H1 (cell line): ENCODE data around the gene NXN. TPM values are rescaled to one million over a fixed set of nuclear protein-coding genes. Genes with fewer than 3 reads are reported as not detected.

Source experiments
- CTCF ChIA-PET: fragments of 300-600 bp; sonication (Branson Sonifier 250); formaldehyde crosslinking; loops from one replicate; lab custom pipeline; 2021; ENCODE audit not compliant: partially characterized antibody; lab: Charles Lee
- POLR2A ChIA-PET: fragments of 300-600 bp; sonication (Branson Sonifier 250); formaldehyde crosslinking; loops from one replicate; lab custom pipeline; 2021; ENCODE audit warnings: inconsistent platforms; ENCODE audit not compliant: partially characterized antibody; lab: Charles Lee
- DNase-seq, 2 experiments: peaks; one replicate each; pipeline versions ENCODE4 v3.0.0 to v3.0.0-alpha.2; 2010 to 2022; ENCODE audit warnings: low spot score in 2 of 2, low read depth in 1 of 2, mixed read lengths in 1 of 2
- FAIRE-seq: peaks from 2 replicates; lab custom pipeline; 2011; peaks lifted over from hg19 to GRCh38; lab: Jason Lieb, UNC
- H2AFZ ChIP-seq: 2 replicates; pipeline ENCODE4 v1.8.1; 2012; ENCODE audit warnings: low read length, inconsistent platforms
- H2AK5ac ChIP-seq: 2 replicates; pipeline ENCODE4 v1.6.1; 2013; ENCODE audit warnings: low read depth, low read length
- H2BK120ac ChIP-seq: replicated peaks from 2 replicates; pipeline ENCODE3; 2013; ENCODE audit warnings: low read depth, low read length, inconsistent platforms
- H2BK12ac ChIP-seq: 2 replicates; pipeline ENCODE4 v1.6.1; 2013; ENCODE audit warnings: low read depth, low read length
- H2BK15ac ChIP-seq: 2 replicates; pipeline ENCODE4 v1.6.1; 2013; ENCODE audit warnings: low read length
- H2BK20ac ChIP-seq: 2 replicates; pipeline ENCODE4 v1.6.1; 2013; ENCODE audit warnings: low read length
- H2BK5ac ChIP-seq: 2 replicates; pipeline ENCODE4 v1.6.1; 2013; ENCODE audit warnings: low read depth, low read length
- H3K14ac ChIP-seq: 2 replicates; pipeline ENCODE4 v1.6.1; 2013; ENCODE audit warnings: inconsistent platforms; ENCODE audit not compliant: insufficient read length
- H3K18ac ChIP-seq: 2 replicates; pipeline ENCODE4 v1.6.1; 2013; ENCODE audit warnings: low read length; ENCODE audit errors: extremely low read depth
- H3K23ac ChIP-seq: 2 replicates; pipeline ENCODE4 v1.6.1; 2013; ENCODE audit warnings: inconsistent platforms; ENCODE audit not compliant: insufficient read length
- H3K23me2 ChIP-seq: 2 replicates; pipeline ENCODE4 v1.6.1; 2013; ENCODE audit warnings: low read depth, low read length
- H3K27ac ChIP-seq: 2 replicates; pipeline ENCODE4 v1.6.1; 2011; ENCODE audit warnings: low read depth, low read length, inconsistent platforms
- H3K27me3 ChIP-seq, 4 experiments: replicated peaks in 1 of 4; 1 replicate in 1 of 4; 2 replicates in 3 of 4; pipeline versions ENCODE4 v1.6.1 to v1.8.1; 2011 to 2013; ENCODE audit warnings: low read length in 3 of 4, mild to moderate bottlenecking in 3 of 4, inconsistent platforms in 2 of 4, mixed read lengths in 2 of 4, moderate library complexity in 1 of 4; ENCODE audit not compliant: control insufficient read depth in 3 of 4, insufficient read depth in 3 of 4; ENCODE audit errors: extremely low read depth in 1 of 4
- H3K36me3 ChIP-seq, 4 experiments: 2 replicates each; pipeline versions ENCODE4 v1.6.1 to v1.8.1; 2011 to 2013; ENCODE audit warnings: mild to moderate bottlenecking in 4 of 4, low read length in 3 of 4, moderate library complexity in 2 of 4, control low read depth in 1 of 4, inconsistent platforms in 1 of 4; ENCODE audit not compliant: insufficient read depth in 4 of 4, control insufficient read depth in 2 of 4
- H3K4ac ChIP-seq: replicated peaks from 2 replicates; pipeline ENCODE3; 2013; ENCODE audit warnings: low read length, low read depth, mixed read lengths, inconsistent platforms; ENCODE audit not compliant: insufficient read length
- H3K4me1 ChIP-seq, 4 experiments: replicated peaks in 1 of 4; 1 replicate in 1 of 4; 2 replicates in 3 of 4; pipeline versions ENCODE4 v1.6.1 to v1.8.1; 2011 to 2013; ENCODE audit warnings: low read length in 3 of 4, inconsistent platforms in 2 of 4, mixed read lengths in 1 of 4; ENCODE audit not compliant: insufficient read depth in 4 of 4, control insufficient read depth in 3 of 4
- H3K4me2 ChIP-seq, 2 experiments: 2 replicates each; pipeline versions ENCODE4 v1.6.1 to v1.8.1; 2011 to 2013; ENCODE audit warnings: low read depth in 2 of 2, low read length in 2 of 2, control low read depth in 1 of 2, inconsistent platforms in 1 of 2, mild to moderate bottlenecking in 1 of 2; ENCODE audit not compliant: insufficient read depth in 1 of 2
- H3K4me3 ChIP-seq, 4 experiments: fragments of 200-600, 300-600 bp in 1 of 4; sonication (generic), shearing (Covaris generic), sonication (Bioruptor Twin) in 1 of 4; 2 replicates each; pipeline versions ENCODE4 v1.5.1 to v1.8.1; 2011 to 2016; ENCODE audit warnings: low read length in 4 of 4, low read depth in 3 of 4, control low read depth in 2 of 4, inconsistent platforms in 2 of 4, mild to moderate bottlenecking in 2 of 4, mixed read lengths in 1 of 4, moderate library complexity in 1 of 4; ENCODE audit not compliant: insufficient read depth in 2 of 4; ENCODE audit errors: extremely low read depth in 1 of 4
- H3K56ac ChIP-seq: replicated peaks from 2 replicates; pipeline ENCODE3; 2013; ENCODE audit warnings: low read depth, mild to moderate bottlenecking, mixed read lengths, low read length, inconsistent platforms; ENCODE audit not compliant: insufficient read length
- H3K79me1 ChIP-seq: 2 replicates; pipeline ENCODE4 v1.6.1; 2013; ENCODE audit warnings: low read depth, low read length, control low read depth
- H3K79me2 ChIP-seq, 2 experiments: 2 replicates each; pipeline versions ENCODE4 v1.6.1 to v1.8.1; 2012 to 2013; ENCODE audit warnings: low read length in 2 of 2, mild to moderate bottlenecking in 2 of 2, inconsistent platforms in 1 of 2; ENCODE audit not compliant: insufficient read depth in 2 of 2, control insufficient read depth in 1 of 2
- H3K9ac ChIP-seq, 4 experiments: replicated peaks in 1 of 4; 1 replicate in 1 of 4; 2 replicates in 3 of 4; pipeline versions ENCODE4 v1.6.1 to v1.8.1; 2011 to 2013; ENCODE audit warnings: low read depth in 3 of 4, low read length in 3 of 4, control low read depth in 2 of 4, mild to moderate bottlenecking in 2 of 4, moderate library complexity in 2 of 4, inconsistent platforms in 1 of 4; ENCODE audit errors: extremely low read depth in 1 of 4
- H3K9me3 ChIP-seq, 2 experiments: 2 replicates each; pipeline versions ENCODE4 v1.6.1 to v1.8.1; 2012 to 2013; ENCODE audit warnings: mild to moderate bottlenecking in 2 of 2, moderate library complexity in 2 of 2, control low read depth in 1 of 2, inconsistent platforms in 1 of 2, low read depth in 1 of 2, low read length in 1 of 2, mixed read lengths in 1 of 2; ENCODE audit not compliant: insufficient read depth in 2 of 2
- H4K20me1 ChIP-seq, 2 experiments: replicated peaks in 1 of 2; 2 replicates each; pipeline versions ENCODE3 to v1.8.1; 2011 to 2013; ENCODE audit warnings: inconsistent platforms in 2 of 2, low read length in 2 of 2, mild to moderate bottlenecking in 1 of 2; ENCODE audit not compliant: insufficient read depth in 2 of 2, control insufficient read depth in 1 of 2
- H4K5ac ChIP-seq: 2 replicates; pipeline ENCODE4 v1.6.1; 2013; ENCODE audit warnings: low read length, low read depth, mixed read lengths, inconsistent platforms; ENCODE audit not compliant: insufficient read length
- H4K8ac ChIP-seq: 2 replicates; pipeline ENCODE4 v1.8.0; 2013; ENCODE audit warnings: mild to moderate bottlenecking, moderate library complexity, low read length, inconsistent platforms; ENCODE audit not compliant: insufficient read depth; ENCODE audit errors: extremely low read depth
- H4K91ac ChIP-seq: replicated peaks from 2 replicates; pipeline ENCODE3; 2013; ENCODE audit warnings: low read length, mixed read lengths, inconsistent platforms; ENCODE audit not compliant: insufficient read length
- CREB1 ChIP-seq: IDR thresholded peaks from 2 replicates; pipeline ENCODE4 v1.6.1; 2012; ENCODE audit warnings: inconsistent platforms
- EGR1 ChIP-seq: IDR thresholded peaks from 2 replicates; pipeline ENCODE4 v1.6.1; 2011; ENCODE audit warnings: low read depth, low read length, borderline replicate concordance
- GTF2F1 ChIP-seq: IDR thresholded peaks from 2 replicates; pipeline ENCODE4 v1.6.1; 2012; ENCODE audit warnings: low read depth, low read length, improper control_type of control experiment, borderline replicate concordance
- HDAC2 ChIP-seq, 2 experiments: fragments of 300-600 bp in 1 of 2; sonication (generic) in 1 of 2; IDR thresholded peaks; 2 replicates each; pipeline ENCODE4 v1.6.1; 2011 to 2012; ENCODE audit warnings: low read depth in 2 of 2, low read length in 2 of 2, mild to moderate bottlenecking in 2 of 2, moderate library complexity in 2 of 2, borderline replicate concordance in 1 of 2, inconsistent platforms in 1 of 2
- PHF8 ChIP-seq: fragments of 200-600 bp; sonication (generic); conservative IDR thresholded peaks from 2 replicates; pipeline ENCODE4 v1.7.1; 2012; ENCODE audit warnings: low read depth, mild to moderate bottlenecking, inconsistent platforms, low read length, moderate library complexity
- RNF2 ChIP-seq: fragments of 200-900, 300-1000 bp; sonication (generic); IDR thresholded peaks from 2 replicates; pipeline ENCODE4 v1.7.1; 2016; ENCODE audit warnings: borderline replicate concordance, low read depth, mild to moderate bottlenecking, antibody characterized with exemption, low read length; ENCODE audit not compliant: poor library complexity, severe bottlenecking; ENCODE audit errors: missing control alignments
- SAP30 ChIP-seq: fragments of 300-600 bp; sonication (generic); IDR thresholded peaks from 2 replicates; pipeline ENCODE4 v1.7.1; 2012; ENCODE audit warnings: low read length, moderate library complexity, mild to moderate bottlenecking, inconsistent platforms; ENCODE audit not compliant: insufficient read depth, insufficient replicate concordance
- SIRT6 ChIP-seq: IDR thresholded peaks from one replicate; pipeline ENCODE4 v1.7.1; 2012; ENCODE audit warnings: low read length, inconsistent platforms
- SP2 ChIP-seq: IDR thresholded peaks from 2 replicates; pipeline ENCODE4 v1.6.1; 2012; ENCODE audit warnings: mild to moderate bottlenecking, low read length, inconsistent platforms
- SUZ12 ChIP-seq: fragments of 200-600 bp; sonication (generic); IDR thresholded peaks from 2 replicates; pipeline ENCODE4 v1.6.1; 2012; ENCODE audit warnings: mild to moderate bottlenecking, inconsistent platforms, low read length, moderate library complexity, mixed read lengths
- TAF7 ChIP-seq: optimal IDR thresholded peaks from 2 replicates; pipeline ENCODE3; 2011; ENCODE audit warnings: low read depth, mild to moderate bottlenecking, inconsistent platforms, low read length, moderate library complexity, borderline replicate concordance
- TCF12 ChIP-seq: IDR thresholded peaks from 2 replicates; pipeline ENCODE4 v1.6.1; 2011; ENCODE audit warnings: low read depth, mild to moderate bottlenecking, low read length
- TEAD4 ChIP-seq: IDR thresholded peaks from 2 replicates; pipeline ENCODE4 v1.6.1; 2012; ENCODE audit warnings: low read depth, low read length, inconsistent platforms, mixed read lengths
- WGBS, 2 experiments: shearing (Covaris generic) in 1 of 2; methylation state at CpG; one replicate each; pipeline versions ENCODE4 v1.1.6 to v1.1.7; 2013 to 2015; ENCODE audit warnings: low lambda C conversion rate in 2 of 2, mixed read lengths in 2 of 2, inconsistent platforms in 1 of 2, low coverage in 1 of 2, missing lambda C conversion rate in 1 of 2; ENCODE audit not compliant: insufficient replicate concordance in 2 of 2, insufficient coverage in 1 of 2, insufficient read length in 1 of 2; ENCODE audit errors: extremely low coverage in 1 of 2, missing lambda C conversion rate in 1 of 2; 5-methylcytosine and 5-hydroxymethylcytosine counted together
- polyA plus RNA-seq, 7 experiments: library from polyadenylated mRNA; depleted of rRNA in 3 of 7; stranded (reverse) in 5 of 7; unstranded in 2 of 7; fragments of >200 nt in 5 of 7; fragments of 200-250 nt in 2 of 7; gene quantifications; 1 replicate in 5 of 7; 2 replicates in 1 of 7; 4 replicates in 1 of 7; pipeline versions ENCODE4 v1.2.1 to v1.2.3, GENCODE V29; 2011 to 2013; ENCODE audit warnings: missing spikeins in 2 of 7, mixed read lengths in 2 of 7
- total RNA-seq: library from RNA; stranded (reverse); fragmentation: NEBNext Ultra II Directional; extraction: Animal tissue kit (Norgen Biotek cat#: 25700); gene quantifications from 2 replicates; pipeline ENCODE4 v1.2.1, GENCODE V29; 2021

Gene NXN
- total and polyA plus RNA-seq, 2 of the 8 experiments (the other 6 are each of a cell fraction or from before 2014, with no cell fraction given) = 94.1 to 107 TPM

DNA sequence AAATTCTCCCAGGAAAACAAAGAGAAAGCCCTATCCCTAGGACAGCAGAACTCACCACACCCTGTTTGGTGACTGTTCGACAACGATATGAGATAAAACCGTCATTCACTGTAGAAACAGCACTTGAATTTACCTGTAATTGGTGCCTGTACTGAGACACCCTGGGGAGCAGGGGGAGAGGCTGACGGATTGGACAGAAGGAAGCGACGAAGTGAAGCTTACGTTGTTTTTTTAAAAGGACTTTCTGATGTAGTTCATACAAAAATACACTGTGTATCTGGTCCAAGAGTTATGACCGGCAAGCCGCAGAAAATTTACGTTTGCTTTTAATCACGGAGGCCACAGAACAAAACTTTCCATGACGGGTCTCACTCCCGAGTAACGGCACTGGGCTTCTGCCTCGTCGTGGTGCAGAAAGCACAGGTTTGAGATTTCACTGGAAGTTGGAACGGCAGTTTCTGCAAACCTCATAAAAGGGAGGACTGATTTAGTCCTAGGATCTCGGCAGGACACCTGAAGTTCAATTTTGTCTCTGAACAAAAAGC, 9.7 kb downstream of the NXN start:
- peak overlapping the region; percentile 35 to 62 for H3K4me2 ChIP-seq
- H2BK15ac ChIP-seq = no peak overlapping the region
- H3K9me3 ChIP-seq = no peaks in the 10 kb centered on the region
- no peak overlapping the region; the same call in 1 of the 2 replicates for H2BK20ac ChIP-seq
- H3K36me3 ChIP-seq = no peaks in the 10 kb centered on the region; a peak in 2 of 8 replicates
- H3K23ac ChIP-seq = no peak overlapping the region
- no peak overlapping the region for H3K18ac ChIP-seq
- no peak overlapping the region for H3K56ac ChIP-seq
- H3K79me2 ChIP-seq = peaks cover 19 to 92% of the 10 kb centered on the region in 2 experiments
- CTCF ChIA-PET = interaction anchor here (1.0 to 17.5 kb wide), 3 partner anchors 9 to 176 kb away, joined by 3 to 258 read pairs (median 4); no protein-coding TSS in a partner anchor
- peaks cover 9 to 12% of the 10 kb centered on the region in 2 experiments for H4K20me1 ChIP-seq
- no peak overlapping the region for H2BK5ac ChIP-seq
- no peak overlapping the region for H3K4me3 ChIP-seq
- H3K4me1 ChIP-seq = peaks cover 6 to 33% (median 23%) of the 10 kb centered on the region in 4 experiments
- DNase-seq (no peak), FAIRE-seq (peak; percentile 48)
- peaks cover 26% of the 10 kb centered on the region for H3K79me1 ChIP-seq
- H3K4ac ChIP-seq = no peak overlapping the region
- no peak overlapping the region for H4K5ac ChIP-seq
- no peaks in the 10 kb centered on the region for H3K23me2 ChIP-seq
- 82% methylated on average over 18 of the region's 18 CpGs; no CpG with 5 or more reads in 1 of the 2 experiments for WGBS, 2 experiments
- POLR2A ChIA-PET = interaction anchor here (1.7 to 1.8 kb wide), 2 partner anchors 8 to 19 kb away, joined by 4 read pairs; no protein-coding TSS in a partner anchor
- H3K9ac ChIP-seq = no peak overlapping the region
- H3K27me3 ChIP-seq = no peaks in the 10 kb centered on the region
- H3K27ac ChIP-seq = no peak overlapping the region
- H2AK5ac ChIP-seq = no peak overlapping the region; the same call in 1 of the 2 replicates
- TF ChIP-seq EGR1 (no peak), SUZ12 (no peak), TEAD4 (no peak), SP2 (no peak), SIRT6 (no peak), PHF8 (no peak), RNF2 (no peak), HDAC2 (IDR thresholded peaks at IDR 0.05; ENCODE audit: borderline replicate concordance in 1 of 2, low read depth in 2 of 2, low read length in 2 of 2) (no peak), TAF7 (no peak), SAP30 (no peak), TCF12 (no peak), CREB1 (no peak), GTF2F1 (no peak)
- TF ChIP-seq, all 59 proteins: peak for 0
- no peak overlapping the region for H3K14ac ChIP-seq
- no peak overlapping the region for H2AFZ ChIP-seq
- no peak overlapping the region for H4K91ac ChIP-seq
- H2BK12ac ChIP-seq = no peak overlapping the region
- no peak overlapping the region for H4K8ac ChIP-seq
- no peak overlapping the region for H2BK120ac ChIP-seq
